Activated CD8-positive, alpha-beta memory T cell treated with anti-CD3 and anti-CD28 coated beads for 4 hours (primary cell): Measurements from ENCODE around the gene FN3KRP.

Experiments used
- DNase-seq, 2 donors: peaks; one replicate each; pipeline ENCODE4 v3.0.0-alpha.2; 2020; ENCODE audit warnings: low read depth in 2 of 2

Gene FN3KRP

DNA sequence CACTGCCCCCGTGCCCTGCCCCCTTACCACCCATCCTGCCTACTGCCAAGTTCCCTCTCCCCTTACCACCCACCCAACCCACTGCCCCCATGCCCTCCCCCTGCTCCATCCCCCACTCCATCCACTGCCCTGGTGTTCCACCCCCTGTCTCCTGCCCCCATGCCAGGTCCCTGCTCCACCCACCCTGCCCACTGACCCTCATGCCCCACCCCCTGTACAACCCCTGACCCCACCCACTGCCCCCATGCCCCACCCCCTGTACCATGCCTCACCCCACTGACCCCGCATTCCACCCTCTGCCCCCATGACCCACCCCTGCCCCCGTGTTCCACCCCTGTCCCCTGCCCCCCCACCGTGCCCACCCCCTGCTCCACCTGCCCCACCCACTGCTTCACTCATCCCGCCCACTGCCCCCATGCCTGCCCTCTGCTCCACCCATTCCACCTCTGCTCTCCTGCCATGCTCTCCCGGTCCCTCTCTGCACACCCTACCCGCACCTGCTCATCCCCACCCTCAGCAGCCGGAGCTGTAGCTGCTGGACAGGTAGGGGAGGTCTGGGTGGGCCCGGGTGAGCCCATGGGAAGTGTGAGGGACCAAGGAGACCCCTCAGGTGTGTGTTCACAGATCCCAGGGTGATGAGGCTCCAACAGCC lies 7.4 kb upstream of the FN3KRP start:
- DNase-seq: no peak

DNA sequence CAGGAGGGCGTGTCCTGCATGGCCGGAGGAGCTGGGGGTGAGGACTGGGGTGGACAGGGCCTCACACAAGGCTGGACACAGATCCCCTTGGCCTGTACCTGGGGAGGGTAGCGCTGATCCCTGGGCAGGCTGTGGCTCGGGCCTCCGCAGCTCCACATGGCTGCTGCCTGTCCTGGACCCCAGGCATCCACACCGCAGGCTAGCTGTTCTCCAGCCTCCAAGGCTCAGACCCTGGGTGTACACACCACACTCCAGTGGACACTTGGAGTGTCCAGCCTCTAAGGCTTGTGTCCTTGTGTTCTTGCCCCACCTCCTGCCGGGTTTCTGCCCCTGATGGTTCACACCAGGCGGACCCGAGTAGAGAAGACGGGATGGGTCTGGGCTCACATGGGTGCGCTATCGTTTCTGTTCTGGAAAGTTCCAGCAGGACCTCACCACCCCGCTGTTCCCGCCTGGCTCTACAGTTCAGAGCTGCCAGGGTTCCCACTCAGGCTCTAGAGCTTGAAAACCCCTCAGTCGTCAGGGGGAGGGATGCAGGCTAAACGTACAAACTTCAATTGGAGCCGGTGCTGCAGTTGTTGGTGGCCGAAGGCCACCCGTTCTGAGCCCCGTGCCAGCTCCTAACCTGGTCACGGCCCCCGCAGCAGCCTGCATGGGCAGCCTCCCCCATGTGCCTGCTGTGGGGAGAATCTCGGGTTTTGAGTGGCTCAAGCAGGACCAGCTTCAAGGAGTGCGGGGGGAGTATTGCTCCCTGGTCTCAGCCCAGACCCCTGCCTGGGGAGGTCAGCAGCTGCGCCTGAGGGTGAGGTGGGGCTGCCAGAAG lies 6.6 kb upstream of the FN3KRP start:
- no peak for DNase-seq

DNA sequence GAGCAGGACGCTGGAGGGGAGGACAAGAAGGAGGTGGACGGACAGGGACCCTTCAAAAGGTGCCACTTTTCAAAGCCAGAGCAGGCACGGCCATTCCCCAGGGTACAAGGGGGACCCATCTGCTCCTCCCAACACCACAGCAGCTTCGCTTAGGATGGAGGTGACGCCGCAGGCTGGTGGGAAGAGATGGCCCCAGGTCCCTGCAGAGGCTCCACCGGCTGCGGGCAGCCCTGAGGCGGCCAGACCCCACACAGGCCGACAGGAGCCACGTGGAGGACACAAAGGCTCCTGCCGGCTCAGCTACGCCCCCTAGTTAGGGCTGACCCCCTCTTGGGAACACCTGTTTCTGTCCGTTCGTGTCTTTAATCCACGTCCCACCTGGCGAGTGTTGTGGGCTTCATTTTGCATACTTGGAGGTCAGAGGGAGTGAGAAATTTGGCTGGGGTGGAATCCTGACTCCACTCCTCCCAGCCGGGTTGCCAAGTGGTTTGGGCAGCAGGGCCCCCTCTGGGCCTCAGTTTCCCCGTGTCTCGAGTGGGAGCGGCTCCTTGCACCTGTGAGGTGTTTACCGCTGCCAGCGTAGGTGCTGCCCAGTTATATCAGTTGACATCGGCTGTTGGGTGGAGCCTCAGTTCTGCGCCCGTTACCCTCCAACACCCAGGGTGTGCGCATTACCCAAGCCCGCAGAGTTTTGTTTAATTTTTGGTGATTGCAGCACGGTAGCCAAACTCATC lies 5.8 kb upstream of the FN3KRP start:
- no peak for DNase-seq

DNA sequence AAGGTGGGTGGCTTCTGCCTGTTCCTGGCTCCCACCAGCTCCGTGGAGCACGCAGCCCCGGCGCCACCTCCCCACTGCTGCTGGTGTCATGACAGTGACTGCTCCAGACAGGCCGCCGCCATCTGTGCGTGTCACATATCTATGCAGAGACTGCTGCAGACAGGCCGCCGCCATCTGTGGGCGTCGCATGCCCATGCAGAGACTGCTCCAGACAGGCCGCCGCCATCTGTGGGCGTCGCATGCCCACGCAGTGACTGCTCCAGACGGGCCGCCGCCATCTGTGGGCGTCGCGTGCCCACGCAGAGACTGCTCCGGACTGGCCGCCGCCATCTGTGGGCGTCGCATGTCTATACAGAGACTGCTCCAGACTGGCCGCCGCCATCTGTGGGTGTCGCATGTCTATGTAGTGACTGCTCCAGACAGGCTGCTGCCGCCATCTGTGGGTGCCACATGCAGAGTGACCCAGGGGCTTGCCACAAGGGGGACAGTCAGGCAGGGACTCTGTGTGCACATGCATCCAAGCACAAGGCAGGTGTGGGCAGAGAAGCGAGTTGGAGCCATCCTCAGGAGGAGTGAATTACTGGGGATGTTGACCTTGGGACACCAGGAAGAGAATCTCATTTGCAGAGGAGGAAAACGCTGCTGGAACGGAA lies 3.3 kb upstream of the FN3KRP start:
- DNase-seq: no peak

DNA sequence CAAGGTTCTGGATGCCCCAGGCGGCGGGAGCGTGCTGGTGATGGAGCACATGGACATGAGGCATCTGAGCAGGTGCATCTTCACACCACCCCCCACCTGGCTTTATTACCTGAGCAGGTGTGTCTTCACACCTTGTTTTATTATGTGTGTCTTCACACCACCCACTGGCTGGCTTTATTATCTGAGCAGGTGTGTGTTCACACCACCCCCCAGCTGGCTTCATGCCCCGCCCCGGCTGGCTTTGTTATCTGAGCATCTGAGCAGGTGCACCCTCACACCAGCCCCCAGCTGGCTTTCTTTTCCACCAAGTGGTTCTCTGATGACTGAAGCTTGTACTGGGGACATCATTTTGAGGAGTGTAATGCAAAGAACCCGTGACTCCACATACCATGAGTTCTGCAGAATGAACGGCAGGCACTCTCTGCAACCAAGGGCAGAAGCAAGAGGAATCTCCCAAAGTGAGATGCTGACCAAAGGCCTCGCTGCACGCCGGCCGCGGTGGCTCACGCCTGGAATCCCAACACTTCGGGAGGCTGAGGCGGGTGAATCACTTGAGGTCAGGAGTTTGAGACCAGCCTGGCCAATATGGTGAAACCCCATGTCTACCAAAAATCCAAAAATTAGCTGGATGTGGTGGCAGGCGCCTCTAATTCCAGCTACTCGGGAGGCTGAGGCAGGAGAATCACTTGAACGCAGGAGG lies 2.6 kb downstream of the FN3KRP start:
- DNase-seq: no peak

DNA sequence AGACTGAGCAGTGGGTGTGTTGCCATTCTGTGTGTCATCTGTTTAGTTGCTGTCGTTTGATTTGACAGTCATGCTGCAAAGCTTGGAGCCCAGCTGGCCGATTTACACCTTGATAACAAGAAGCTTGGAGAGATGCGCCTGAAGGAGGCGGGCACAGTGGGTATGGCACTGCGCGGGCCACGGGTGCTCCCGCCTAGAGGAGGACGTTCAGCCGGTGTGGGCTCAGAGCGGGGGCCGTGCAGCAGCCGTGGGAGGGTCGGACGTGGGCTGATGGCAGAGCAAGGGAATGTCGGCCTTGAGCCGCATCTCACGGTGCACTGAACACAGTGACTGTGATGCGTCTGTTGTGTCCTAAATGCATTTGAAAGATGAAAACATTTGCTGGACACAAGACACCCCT lies 3.7 kb downstream of the FN3KRP start:
- DNase-seq: no peak

DNA sequence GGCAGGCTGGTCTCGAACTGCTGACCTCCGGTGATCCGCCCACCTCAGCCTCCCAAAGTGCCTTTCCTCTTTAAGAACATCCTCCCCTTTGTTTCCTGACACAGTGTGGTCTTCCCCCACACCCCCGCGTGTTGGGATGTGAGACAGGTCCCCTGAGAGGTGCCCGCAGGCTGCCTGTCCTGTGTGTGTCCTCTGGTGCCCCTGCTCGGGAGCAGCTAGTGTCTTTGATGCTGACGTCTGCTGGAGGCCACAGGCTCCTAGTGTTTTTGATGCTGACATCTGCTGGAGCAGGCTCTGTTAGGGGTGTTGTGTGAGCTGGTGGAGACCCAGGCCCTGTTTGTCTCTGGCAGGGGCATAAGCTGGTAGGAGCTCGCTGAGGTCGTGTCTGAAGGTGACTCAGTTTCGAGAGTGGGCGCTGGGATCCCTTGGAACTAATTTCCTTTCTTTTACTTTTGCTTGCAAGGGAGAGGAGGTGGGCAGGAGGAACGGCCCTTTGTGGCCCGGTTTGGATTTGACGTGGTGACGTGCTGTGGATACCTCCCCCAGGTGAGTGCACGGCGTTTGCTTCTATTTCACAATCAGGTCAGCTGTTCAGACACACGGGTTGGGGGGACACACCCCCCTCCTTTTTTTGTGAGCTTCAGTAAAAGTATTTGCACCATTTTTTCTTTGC lies 6.0 kb downstream of the FN3KRP start:
- DNase-seq: no peak

DNA sequence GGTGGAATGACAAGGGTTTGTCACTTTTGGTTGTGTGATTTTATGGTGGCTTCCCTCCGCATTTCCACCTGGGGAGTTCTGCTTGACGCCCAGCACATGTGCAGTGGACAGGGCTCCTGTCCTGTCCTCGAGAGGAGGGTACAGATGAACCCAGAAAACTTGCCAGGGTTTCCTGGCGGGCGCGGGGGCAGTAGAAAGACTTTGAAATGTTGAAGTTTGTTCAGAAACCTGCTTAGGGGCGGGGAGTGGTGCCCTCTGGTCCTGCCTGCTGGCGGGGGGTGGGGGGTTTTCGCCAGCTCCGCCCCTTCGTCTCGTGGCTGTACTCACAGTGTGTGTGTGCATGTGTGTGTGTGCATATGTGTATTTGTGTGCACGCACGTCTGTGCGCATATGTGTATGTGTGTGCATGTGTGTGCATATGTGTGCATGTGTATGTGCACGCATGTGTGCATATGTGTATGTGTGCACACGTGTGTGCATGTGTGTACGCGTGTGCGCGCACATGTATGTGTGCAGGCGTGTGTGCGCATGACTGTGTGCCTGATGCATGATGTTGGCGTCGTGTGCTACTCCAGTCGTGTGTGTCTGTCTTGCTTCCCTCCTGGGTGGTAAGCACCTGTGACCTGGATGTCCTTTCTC lies 6.8 kb downstream of the FN3KRP start:
- DNase-seq: no peak

DNA sequence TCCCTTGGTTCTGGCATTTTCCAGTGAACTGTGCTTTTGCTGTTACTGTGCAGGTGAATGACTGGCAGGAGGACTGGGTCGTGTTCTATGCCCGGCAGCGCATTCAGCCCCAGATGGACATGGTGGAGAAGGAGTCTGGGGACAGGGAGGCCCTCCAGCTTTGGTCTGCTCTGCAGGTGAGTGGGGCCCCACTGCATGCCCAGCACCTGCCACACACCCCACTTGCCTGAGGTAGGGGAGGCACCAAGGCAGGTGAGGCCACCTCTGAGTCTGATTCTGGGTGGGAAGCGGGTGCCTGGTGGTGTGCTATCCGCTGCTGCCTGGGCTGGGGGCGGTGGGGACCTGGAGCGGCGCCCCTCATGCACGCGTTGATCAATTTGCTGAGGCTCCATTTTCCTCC lies 9.9 kb downstream of the FN3KRP start:
- DNase-seq: no peak

DNA sequence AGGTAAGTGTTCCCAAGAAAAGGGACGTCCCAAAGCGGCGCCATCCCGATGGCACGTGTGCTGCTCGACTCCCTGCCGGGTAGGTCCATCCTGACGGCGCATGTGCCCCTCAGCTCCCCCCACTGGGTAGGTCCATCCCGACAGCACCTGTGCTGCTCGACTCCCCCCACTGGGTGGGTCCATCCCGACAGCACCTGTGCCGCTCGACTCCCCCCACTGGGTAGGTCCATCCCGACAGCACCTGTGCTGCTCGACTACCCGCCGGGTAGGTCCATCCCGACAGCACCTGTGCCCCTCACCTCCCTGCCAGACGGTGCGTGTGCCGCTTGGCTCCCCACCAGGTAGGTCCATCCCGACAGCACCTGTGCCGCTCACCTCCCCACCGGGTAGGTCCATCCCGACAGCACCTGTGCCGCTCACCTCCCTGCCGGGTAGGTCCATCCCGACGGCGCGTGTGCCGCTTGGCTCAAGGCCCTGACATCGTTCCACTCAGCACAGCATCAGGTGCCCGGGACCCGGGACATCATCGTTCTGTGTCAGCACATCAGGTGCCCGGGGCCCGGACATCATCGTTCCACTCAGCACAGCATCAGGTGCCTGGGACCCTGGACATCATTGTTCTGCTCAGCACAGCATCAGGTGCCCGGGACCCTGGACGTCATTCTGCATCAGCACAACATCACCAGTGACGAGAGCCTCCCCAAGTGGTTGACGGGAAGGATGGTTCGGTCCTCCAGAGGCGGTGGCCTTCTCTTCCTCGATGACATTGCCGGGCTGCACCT lies 13.2 kb downstream of the FN3KRP start:
- no peak for DNase-seq

DNA sequence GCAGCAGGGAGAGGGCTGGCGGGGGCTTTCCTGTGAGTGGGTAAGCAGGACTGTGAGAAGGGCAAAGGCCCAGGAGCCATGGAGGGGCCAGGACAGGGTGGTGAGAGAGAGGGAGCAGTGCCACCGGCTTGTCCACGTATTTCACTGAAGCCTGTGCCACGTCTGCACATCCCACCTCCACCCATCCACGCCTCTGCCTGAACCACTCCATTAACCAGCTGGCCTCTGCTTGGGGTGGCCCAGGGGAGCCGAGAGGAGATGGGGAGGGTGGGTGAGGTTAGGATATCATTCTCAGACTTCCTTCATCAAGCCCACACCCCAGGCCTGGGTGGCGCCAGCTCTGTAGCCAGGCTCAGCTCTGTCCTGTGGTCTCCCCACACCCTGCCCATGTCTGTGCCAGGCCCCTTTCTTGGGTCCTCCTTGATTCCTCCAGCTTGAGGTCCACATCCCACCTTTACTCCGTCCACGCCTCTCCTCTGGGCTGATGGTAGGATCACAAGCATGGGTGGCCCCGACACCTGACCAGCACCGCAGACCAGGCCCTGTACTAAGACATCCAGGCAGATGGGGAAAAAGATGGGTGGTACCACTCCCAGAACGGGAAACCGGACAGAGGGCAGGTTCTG lies 15.7 kb downstream of the FN3KRP start:
- no peak for DNase-seq

DNA sequence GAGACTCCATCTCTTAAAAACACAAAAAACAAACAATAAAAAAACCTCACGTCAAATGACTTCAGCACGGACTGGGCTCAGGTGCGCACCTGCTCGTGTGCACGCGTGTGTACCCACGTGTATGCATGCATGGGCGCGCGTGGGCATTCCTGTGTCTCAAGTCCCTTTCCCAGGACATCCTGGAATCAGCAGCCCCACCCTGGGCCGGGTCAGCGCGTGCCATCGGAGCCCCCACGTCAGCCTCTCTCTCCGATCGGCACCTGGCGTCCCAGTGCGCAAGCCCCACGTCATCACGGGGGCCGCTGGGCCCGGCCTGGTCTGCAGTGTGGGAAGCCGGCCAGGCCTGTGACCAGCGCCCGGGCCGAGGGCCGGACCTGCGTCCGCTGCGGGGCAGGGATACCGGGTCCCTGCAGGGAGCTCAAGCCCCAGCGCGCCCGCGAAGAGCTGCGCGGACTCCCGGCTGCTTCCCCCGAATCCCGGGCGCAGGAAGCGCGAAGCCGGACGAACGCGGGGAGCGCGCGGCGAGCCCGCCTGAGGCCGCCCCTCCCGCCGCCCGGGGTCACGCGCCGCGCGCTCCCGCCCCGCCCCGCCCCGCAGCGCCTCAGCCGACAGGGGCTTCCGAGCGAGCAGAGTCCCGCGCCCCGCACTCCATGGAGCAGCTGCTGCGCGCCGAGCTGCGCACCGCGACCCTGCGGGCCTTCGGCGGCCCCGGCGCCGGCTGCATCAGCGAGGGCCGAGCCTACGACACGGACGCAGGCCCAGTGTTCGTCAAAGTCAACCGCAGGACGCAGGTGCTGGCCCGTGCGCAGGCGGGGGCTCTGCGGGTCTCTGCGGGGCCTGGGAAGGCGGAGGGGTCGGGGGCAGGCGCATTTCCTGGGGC lies 18.7 kb downstream of the FN3KRP start, which contains the start of gene FN3K:
Gene FN3K (plus strand): TSS at position 629 of the 880 bp plus-strand sequence. CDS start 22 bp downstream, at position 651.
- no peak for DNase-seq

DNA sequence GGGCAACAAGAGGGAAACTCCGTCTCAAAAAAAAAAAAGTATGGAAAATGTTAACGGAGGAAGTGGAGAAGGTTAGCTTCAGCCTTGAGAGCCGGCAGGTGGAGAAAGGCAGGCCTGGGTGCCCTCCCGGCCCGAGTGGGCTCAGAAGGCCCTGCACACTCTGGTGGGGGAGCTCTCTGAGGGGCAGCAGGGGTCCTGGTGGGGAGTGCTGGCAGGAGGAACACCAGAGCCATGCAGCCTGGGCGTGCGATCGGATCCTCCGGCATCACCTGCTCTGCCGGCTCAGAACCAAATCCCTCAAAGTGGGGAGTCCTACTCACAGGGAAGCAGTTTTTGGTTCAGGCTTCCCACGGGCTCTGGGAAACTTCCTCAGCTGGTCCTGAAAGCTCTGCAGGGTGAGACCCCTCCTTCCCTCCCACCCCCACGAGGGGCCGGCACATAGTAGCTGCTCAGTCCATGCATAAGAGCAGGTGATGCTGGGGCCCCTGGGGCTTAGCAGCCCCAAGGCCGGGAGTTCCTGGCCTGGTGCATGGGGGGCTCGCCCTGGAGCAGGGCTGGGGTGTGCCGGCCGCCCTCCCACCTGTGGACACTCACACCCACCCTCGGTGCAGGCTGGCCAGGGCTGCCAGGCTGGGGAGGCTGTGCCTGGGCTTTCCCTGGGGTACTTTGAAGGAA lies 20.1 kb downstream of the FN3KRP start:
- no peak for DNase-seq

DNA sequence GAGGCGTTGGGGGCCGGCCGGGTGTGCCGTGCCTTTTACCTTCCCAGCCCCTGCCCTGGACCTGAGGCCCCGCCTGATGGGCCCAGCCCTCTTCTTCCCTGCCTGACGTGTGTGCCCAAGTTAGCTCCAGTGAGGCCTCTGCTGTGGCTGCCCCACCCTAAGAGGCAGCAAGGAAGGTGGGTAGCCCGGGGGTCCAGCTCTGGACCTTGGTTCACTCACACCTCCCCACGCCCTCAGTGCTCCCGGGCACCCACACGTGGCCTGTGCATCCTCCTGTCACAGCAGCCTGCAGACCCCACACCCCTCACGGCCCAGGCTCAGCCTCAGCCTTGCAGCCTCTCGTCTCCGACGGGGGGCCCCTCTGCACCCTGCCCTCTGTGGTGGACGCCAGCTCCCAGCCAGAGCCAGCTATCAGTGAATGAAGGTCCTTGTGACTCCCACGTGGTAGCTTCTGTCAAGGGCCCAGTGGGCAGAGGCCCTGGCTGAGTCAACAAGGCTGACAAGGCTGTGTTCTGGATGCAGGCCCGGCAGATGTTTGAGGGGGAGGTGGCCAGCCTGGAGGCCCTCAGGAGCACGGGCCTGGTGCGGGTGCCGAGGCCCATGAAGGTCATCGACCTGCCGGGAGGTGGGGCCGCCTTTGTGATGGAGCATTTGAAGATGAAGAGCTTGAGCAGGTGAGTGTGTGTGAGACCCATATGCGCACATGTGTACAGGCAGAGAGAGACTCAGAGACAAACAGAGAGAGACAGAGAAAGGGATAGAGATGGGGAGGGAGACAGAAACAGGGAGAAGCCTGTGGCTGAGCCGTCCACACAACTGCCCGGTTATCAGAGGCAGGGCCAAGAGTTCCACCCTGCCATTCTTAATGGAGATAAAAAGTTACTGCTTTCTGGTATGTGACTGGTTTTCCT lies 21.7 kb downstream of the FN3KRP start:
- DNase-seq: no peak

DNA sequence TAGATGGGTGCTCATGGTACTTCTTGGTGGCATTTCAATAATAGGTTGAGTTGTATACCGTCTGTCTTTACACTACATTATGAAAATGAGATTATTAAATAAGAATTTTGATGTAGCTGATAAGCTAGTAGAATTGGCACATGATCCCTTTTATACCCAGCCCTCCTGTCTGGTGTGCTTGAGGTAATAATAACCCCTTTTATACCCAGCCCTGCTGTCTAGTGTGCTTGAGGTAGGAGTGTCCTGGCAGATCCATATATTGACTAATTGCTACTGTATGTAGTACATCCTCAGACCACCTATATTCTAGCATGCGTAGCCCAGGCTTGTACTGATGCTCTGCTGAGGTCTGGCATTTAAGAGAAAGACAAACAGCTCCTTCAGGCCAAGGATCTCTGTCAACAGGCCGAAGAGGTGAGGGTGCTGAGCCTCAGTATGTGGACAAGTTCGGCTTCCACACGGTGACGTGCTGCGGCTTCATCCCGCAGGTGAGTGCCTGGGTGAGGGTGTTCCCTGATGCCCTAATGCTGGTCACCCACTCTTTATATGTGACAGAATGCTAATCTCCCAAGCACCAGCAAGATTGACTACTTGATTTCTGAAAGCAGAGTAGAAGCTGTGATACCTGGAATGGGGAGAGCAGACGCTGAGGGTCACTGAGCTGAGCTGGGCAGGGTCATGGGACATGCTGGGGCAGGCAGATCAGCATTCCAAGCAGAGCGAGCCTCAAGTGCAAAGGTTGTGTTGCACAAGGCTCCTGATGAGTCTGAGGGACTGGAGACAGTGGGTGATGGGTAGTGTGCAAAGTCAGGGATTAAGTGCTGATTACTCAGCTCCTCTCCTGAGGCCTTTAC lies 24.6 kb downstream of the FN3KRP start:
- no peak for DNase-seq
